HepG2 (cell line): ENCODE data around the gene MYRIP. TPM values are rescaled to one million over a fixed set of nuclear protein-coding genes. Genes with fewer than 3 reads are reported as not detected.

ENCODE experiments used
- ATAC-seq: fragments of 200-7000 bp; cut with Tn5 transposase; 3 replicates; pipeline ENCODE4 v1.9.1; 2020; ENCODE audit warnings: mild to moderate bottlenecking, moderate library complexity
- BruUV-seq: library from RNA; stranded (reverse); fragments of 400-500 nt; replicated peaks from 2 replicates; lab custom pipeline; 2021; lab: Mats Ljungman, UMichigan
- CTCF ChIA-PET: fragments of 300-600 bp; formaldehyde crosslinking; extraction: SDS; loops from one replicate; lab custom pipeline; 2021; ENCODE audit warnings: low total read pairs, inconsistent platforms, low intra/inter-chr PET ratio; lab: Yijun Ruan, JAX
- POLR2A ChIA-PET: fragments of 350-600 bp; sonication (Branson Sonifier 250); formaldehyde crosslinking; loops from one replicate; lab custom pipeline; 2020; ENCODE audit warnings: antibody characterized with exemption, inconsistent platforms; lab: Yijun Ruan, JAX
- DNase-seq: peaks from one replicate; pipeline ENCODE4 v3.0.0-alpha.2; 2015; ENCODE audit warnings: low spot score
- FAIRE-seq: peaks from 3 replicates; lab custom pipeline; 2011; peaks lifted over from hg19 to GRCh38; lab: Jason Lieb, UNC
- H2AFZ ChIP-seq: one replicate; pipeline ENCODE4 v1.6.1; 2011; ENCODE audit warnings: low read length, inconsistent platforms
- H3K27ac ChIP-seq: fragments of 300-600 bp; 3 replicates; pipeline ENCODE4 v1.8.0; 2011; ENCODE audit warnings: mixed run types, mild to moderate bottlenecking, mixed read lengths, low read length, inconsistent platforms; ENCODE audit not compliant: insufficient read depth; ENCODE audit errors: extremely low read length
- H3K27me3 ChIP-seq, 2 experiments: fragments of 200-600 bp in 1 of 2; 2 replicates in 1 of 2; 3 replicates in 1 of 2; pipeline versions ENCODE4 v1.6.0 to v1.8.0; 2011; ENCODE audit warnings: low read length in 2 of 2, mild to moderate bottlenecking in 2 of 2, moderate library complexity in 2 of 2, inconsistent platforms in 1 of 2; ENCODE audit not compliant: insufficient read depth in 2 of 2, control insufficient read depth in 1 of 2
- H3K36me3 ChIP-seq, 2 experiments: fragments of 200-600 bp in 1 of 2; replicated peaks in 1 of 2; 2 replicates in 1 of 2; 3 replicates in 1 of 2; pipeline versions ENCODE4 v1.5.1 to v1.8.0; 2011; ENCODE audit warnings: low read length in 2 of 2, inconsistent platforms in 1 of 2; ENCODE audit not compliant: insufficient read depth in 2 of 2, control insufficient read depth in 1 of 2
- H3K4me1 ChIP-seq: 2 replicates; pipeline ENCODE4 v1.5.1; 2012; ENCODE audit warnings: low read length, inconsistent platforms; ENCODE audit not compliant: insufficient read depth
- H3K4me2 ChIP-seq: 2 replicates; pipeline ENCODE4 v1.6.0; 2011; ENCODE audit warnings: low read depth, low read length, inconsistent platforms
- H3K4me3 ChIP-seq, 3 experiments: fragments of 200-600 bp in 1 of 3; sonication (generic), shearing (Covaris generic) in 1 of 3; replicated peaks in 1 of 3; 2 replicates each; pipeline ENCODE4 v1.5.1; 2011 to 2016; ENCODE audit warnings: low read length in 3 of 3, inconsistent platforms in 2 of 3, low read depth in 2 of 3, mild to moderate bottlenecking in 2 of 3, control low read depth in 1 of 3, mixed read lengths in 1 of 3; ENCODE audit not compliant: insufficient read depth in 1 of 3
- H3K79me2 ChIP-seq: one replicate; pipeline ENCODE4 v1.6.1; 2011; ENCODE audit warnings: low read length, inconsistent platforms; ENCODE audit not compliant: insufficient read depth
- H3K9ac ChIP-seq: 2 replicates; pipeline ENCODE4 v1.6.0; 2011; ENCODE audit warnings: mild to moderate bottlenecking, low read depth, low read length, inconsistent platforms; ENCODE audit not compliant: insufficient read depth
- H3K9me3 ChIP-seq: 2 replicates; pipeline ENCODE4 v1.5.1; 2012; ENCODE audit warnings: mild to moderate bottlenecking, low read length
- H4K20me1 ChIP-seq: 2 replicates; pipeline ENCODE4 v1.6.0; 2011; ENCODE audit warnings: inconsistent platforms, mild to moderate bottlenecking, low read length, moderate library complexity; ENCODE audit not compliant: insufficient read depth
- ATF6 ChIP-seq: sonication (generic); formaldehyde crosslinking; conservative IDR thresholded peaks from 2 replicates; pipeline ENCODE4 v1.4.0; 2020; ENCODE audit warnings: missing genetic modification reagents
- CREM ChIP-seq, 2 experiments: sonication (generic) in 1 of 2; formaldehyde crosslinking in 1 of 2; IDR thresholded peaks; 2 replicates each; pipeline versions ENCODE4 v1.4.0 to v1.6.1; 2016 to 2020; ENCODE audit warnings: antibody characterized with exemption in 1 of 2, mild to moderate bottlenecking in 1 of 2, missing genetic modification reagents in 1 of 2
- POGZ ChIP-seq: sonication (generic); formaldehyde crosslinking; IDR thresholded peaks from 2 replicates; pipeline ENCODE4 v1.4.0; 2020; ENCODE audit warnings: mild to moderate bottlenecking, missing genetic modification reagents
- PRDM15 ChIP-seq: sonication (generic); formaldehyde crosslinking; IDR thresholded peaks from 2 replicates; pipeline ENCODE4 v1.4.0; 2020; ENCODE audit warnings: missing genetic modification reagents
- RFX1 ChIP-seq: fragments of 450-650 bp; IDR thresholded peaks from 2 replicates; pipeline ENCODE4 v1.6.1; 2017
- SNAI1 ChIP-seq: sonication (generic); formaldehyde crosslinking; IDR thresholded peaks from 2 replicates; pipeline ENCODE4 v1.5.0; 2020; ENCODE audit warnings: mild to moderate bottlenecking, missing genetic modification reagents, borderline replicate concordance
- ZBTB37 ChIP-seq: sonication (generic); formaldehyde crosslinking; IDR thresholded peaks from 2 replicates; pipeline ENCODE4 v1.4.0; 2020; ENCODE audit warnings: mild to moderate bottlenecking, missing genetic modification reagents
- ZKSCAN1 ChIP-seq: fragments of 150-350 bp; IDR thresholded peaks from 2 replicates; pipeline ENCODE4 v1.6.1; 2014; ENCODE audit warnings: low read length
- ZNF296 ChIP-seq: sonication (generic); formaldehyde crosslinking; conservative IDR thresholded peaks from 2 replicates; pipeline ENCODE4 v1.5.0; 2020; ENCODE audit warnings: mild to moderate bottlenecking, missing genetic modification reagents
- ZNF704 ChIP-seq: sonication (generic); formaldehyde crosslinking; IDR thresholded peaks from 2 replicates; pipeline ENCODE4 v1.8.1; 2023; ENCODE audit warnings: mild to moderate bottlenecking, inconsistent platforms, moderate library complexity, missing genetic modification reagents, borderline replicate concordance
- ZNF780A ChIP-seq: sonication (generic); formaldehyde crosslinking; IDR thresholded peaks from 2 replicates; pipeline ENCODE4 v1.8.0; 2022; ENCODE audit warnings: mild to moderate bottlenecking, missing genetic modification reagents, moderate library complexity
- WGBS: methylation state at CpG from one replicate; pipeline ENCODE4 v1.1.6; 2017; ENCODE audit warnings: low lambda C conversion rate; 5-methylcytosine and 5-hydroxymethylcytosine counted together
- in situ Hi-C: cut with HindIII; loops from 2 replicates; pipeline ENCODE4 v1.10.0; 2017; ENCODE audit warnings: low pct_unique_long_range_greater_than_20kb; ENCODE audit not compliant: extremely low pct_ligation_motif_present
- intact Hi-C: fragments of 100-400 bp; cut with micrococcal nuclease; formaldehyde crosslinking; loops from one replicate; pipeline ENCODE4 v1.10.0; 2022; ENCODE audit not compliant: unreplicated experiment
- polyA plus RNA-seq, 8 experiments: library from polyadenylated mRNA; depleted of rRNA in 3 of 8; stranded (reverse) in 7 of 8; unstranded in 1 of 8; fragments of >200 nt; fragmentation: Illumina TruSeq in 4 of 8; extraction: Trizol in 4 of 8; gene quantifications; 2 replicates each; pipeline versions ENCODE4 v1.2.1 to v1.2.3, GENCODE V29; 2011 to 2016; ENCODE audit warnings: low read depth in 4 of 8, missing spikeins in 1 of 8, mixed read lengths in 1 of 8; ENCODE audit not compliant: insufficient read depth in 1 of 8
- total RNA-seq, 5 experiments: library from RNA; depleted of rRNA; stranded (reverse); fragments of >200 nt; fragmentation: Illumina TruSeq; extraction: Trizol; gene quantifications; 2 replicates each; pipeline ENCODE4 v1.2.3, GENCODE V29; 2016; ENCODE audit warnings: low read depth in 1 of 5

The MYRIP gene
- total and polyA plus RNA-seq, 2 of the 13 experiments (the other 11 are each of a cell fraction or from before 2014, with no cell fraction given), result 0.64 to 0.84 TPM

- Histone ChIP-seq H4K20me1 (no peaks in the 10 kb centered on the region), H3K36me3 (no peaks in the 10 kb centered on the region), H3K9me3 (peaks cover 14% of the 10 kb centered on the region; the same call in 1 of the 2 replicates), H3K27me3 (no peaks in the 10 kb centered on the region), H3K4me3 (no peak overlapping the region), H3K27ac (no peak overlapping the region), H3K4me1 (no peaks in the 10 kb centered on the region), H3K79me2 (no peaks in the 10 kb centered on the region), H2AFZ (no peak overlapping the region), H3K9ac (no peak overlapping the region), H3K4me2 (no peak overlapping the region)
- no peak for DNase-seq
- BruUV-seq, result no TSS peak
- CTCF ChIA-PET, result no interaction called here
- intact Hi-C loops (no loop called here), in situ Hi-C loops (no loop called here)
- POLR2A ChIA-PET, result no interaction called here
- no peak for ATAC-seq
- FAIRE-seq, result no peak
- WGBS, result 86% methylated on average over 2 of the region's 2 CpGs
- TF ChIP-seq ATF6 (CRISPR knock-in tag) (no peak), ZNF296 (no peak), ZBTB37 (no peak), RFX1 (no peak), ZNF780A (CRISPR knock-in tag) (no peak), CREM (IDR thresholded peaks at IDR 0.05) (no peak), CREM (CRISPR knock-in tag; IDR thresholded peaks at IDR 0.05) (no peak), POGZ (CRISPR knock-in tag) (no peak), PRDM15 (CRISPR knock-in tag) (no peak), ZKSCAN1 (no peak), SNAI1 (CRISPR knock-in tag) (no peak), ZNF704 (CRISPR knock-in tag) (no peak)
These were observed 215.1 kb downstream of the MYRIP start for GRCh38 chr3:40024526-40024925.
